HG03439 (cell line): ENCODE results near the gene SPESP1.
"Not testable (repeated sequence)": the region's sequence is repeated elsewhere in the genome, so short reads cannot be mapped to it uniquely, and the experiment has no call there.

Experiments
- ATAC-seq: cut with Tn5 transposase; IDR thresholded peaks from one replicate; pipeline ENCODE4 v1.9.1; 2021; ENCODE audit warnings: mild to moderate bottlenecking, moderate library complexity; ENCODE audit not compliant: unreplicated experiment

The SPESP1 gene

DNA sequence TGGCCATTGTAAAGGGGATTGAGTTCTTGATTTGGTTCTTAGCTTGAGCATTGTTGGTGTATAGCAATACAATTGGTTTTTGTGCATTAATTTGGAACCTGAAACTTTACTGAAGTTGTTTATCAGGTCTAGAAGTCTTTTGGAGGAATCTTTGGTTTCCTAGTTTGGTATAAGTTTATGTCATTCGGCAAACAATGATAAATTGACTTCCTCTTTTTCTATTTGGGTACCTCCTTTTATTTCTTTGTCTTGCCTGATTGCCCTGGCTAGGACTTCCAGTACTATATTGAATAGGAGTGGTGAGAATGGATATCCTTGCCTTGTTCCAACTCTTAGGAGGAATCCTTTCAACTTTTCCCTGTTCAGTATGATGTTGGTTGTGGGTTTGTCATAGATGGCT is 32.1 kb downstream of the SPESP1 start:
- no peak for ATAC-seq

DNA sequence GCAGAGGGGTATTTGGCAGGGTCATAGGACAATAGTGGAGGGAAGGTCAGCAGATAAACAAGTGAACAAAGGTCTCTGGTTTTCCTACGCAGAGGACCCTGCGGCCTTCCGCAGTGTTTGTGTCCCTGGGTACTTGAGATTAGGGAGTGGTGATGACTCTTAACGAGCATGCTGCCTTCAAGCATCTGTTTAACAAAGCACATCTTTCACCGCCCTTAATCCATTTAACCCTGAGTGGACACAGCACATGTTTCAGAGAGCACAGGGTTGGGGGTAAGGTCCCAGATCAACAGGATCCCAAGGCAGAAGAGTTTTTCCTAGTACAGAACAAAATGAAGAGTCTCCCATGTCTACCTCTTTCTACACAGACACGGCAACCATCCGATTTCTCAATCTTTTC is 33.4 kb downstream of the SPESP1 start:
- ATAC-seq = not testable (repeated sequence)

DNA sequence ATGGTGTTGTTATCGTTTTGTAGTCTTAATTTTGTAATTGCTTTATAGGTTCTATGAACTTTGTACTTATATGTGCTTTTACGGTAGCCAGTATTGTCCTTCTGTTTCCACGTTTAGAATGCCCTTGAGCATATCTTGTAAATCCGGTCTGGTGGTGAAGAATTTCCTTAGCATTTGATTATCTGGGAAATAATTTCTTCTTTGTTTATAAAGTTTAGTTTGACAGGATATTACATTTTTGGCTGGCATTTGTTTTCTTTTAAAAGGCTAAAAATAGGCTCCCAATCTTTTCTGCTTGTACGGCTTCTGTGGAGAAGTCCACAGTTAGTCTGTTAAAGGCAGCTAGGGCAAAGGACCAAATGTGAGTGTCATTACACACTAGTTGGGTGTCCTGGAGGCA is 36.7 kb downstream of the SPESP1 start:
- no peak for ATAC-seq

DNA sequence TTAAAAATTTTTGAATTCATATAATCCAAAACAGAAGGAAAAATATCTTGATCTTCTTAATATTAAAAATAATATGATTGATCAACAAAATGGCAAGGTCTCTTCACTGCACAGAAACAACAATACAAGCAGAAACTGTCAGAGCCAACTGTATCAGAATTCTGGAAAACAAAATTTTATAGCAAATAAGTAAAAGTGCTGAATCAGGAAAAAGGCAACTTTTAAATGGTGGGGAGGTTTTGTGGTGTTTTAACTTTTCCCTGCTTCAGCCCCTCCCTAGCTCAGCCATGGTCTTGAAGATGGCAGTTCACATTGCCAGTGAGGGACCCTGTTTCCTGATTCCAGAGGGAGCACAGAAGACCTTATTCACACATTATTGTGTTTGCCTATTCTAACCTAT is 37.6 kb downstream of the SPESP1 start:
- no peak for ATAC-seq

DNA sequence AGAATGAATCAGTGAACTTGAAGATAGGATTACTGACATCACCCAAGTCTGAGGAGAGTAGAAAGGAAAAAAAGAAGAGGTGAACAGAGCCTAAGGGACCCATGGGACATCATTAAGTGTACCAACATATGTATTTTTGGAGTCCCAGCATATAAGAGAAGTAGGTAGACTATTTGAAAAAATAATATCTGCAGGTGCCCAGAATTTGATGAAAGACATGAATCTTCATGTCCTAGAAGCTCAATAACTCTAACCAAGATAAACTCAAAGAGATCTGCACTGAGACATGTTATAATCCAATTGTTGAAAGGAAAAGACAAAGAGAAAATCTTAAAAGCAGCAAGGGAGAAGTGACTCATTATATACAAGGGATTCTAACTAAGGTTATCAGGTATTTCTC is 39.0 kb downstream of the SPESP1 start:
- no peak for ATAC-seq

DNA sequence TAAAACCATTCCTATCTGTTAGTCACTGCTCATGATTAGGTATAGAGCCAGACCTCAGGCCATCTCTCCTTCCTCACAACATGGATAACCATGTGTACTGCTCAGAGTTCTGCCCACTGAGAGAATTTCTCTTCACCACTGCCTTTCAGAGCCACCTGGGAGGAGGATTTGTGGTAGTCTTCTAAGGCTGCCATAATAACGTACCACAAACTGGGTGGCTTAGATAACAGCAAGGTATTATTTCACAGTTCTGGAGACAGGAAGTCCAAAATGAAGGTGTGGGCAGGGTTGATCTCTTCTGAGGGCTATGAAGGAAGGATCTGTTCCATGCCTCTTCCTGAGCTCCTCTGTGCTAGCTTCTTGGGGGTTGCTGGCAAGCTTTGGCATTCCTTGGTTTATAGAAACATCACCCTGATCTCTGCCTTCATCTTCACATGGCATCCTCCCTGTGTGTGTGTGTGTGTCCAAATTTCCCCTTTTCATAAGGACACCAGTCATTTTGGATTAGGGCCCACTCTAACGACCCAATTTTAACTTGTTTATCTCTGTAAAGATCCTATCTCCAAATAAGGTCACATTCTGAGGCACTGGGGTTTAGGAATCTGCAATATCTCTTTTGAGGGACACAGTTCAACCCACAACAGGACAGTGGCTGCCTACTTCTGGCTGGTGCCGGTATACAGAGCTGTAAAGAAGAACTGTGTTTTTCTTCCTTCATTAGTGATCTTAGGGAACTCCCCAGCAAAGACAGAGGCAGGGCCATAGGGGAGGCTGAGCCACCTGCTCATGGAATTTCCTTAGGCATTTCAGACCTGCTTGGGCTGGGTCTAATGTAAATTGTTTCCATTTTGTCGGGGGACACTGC is 42.1 kb downstream of the SPESP1 start:
- ATAC-seq = no peak

DNA sequence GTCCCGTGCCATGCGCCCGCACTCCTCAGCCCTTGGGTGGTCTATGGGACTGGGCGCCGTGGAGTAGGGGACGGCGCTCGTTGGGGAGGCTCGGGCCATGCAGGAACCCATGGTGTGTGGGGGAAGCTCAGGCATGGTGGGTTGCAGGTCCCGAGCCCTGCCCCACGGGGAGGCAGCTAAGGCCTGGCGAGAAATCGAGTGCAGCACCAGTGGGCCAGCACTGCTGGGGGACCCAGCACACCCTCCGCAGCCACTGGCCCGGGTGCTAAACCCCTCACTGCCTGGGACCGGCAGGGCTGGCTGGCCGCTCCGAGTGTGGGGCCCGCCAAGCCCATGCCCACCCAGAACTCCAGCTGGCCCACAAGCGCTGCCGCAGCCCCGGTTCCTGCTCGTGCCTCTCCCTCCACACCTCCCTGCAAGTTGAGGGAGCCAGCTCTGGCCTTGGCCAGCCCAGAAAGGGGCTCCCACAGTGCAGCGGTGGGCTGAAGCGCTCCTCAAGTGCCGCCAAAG is 45.4 kb downstream of the SPESP1 start:
- ATAC-seq = not testable (repeated sequence)

DNA sequence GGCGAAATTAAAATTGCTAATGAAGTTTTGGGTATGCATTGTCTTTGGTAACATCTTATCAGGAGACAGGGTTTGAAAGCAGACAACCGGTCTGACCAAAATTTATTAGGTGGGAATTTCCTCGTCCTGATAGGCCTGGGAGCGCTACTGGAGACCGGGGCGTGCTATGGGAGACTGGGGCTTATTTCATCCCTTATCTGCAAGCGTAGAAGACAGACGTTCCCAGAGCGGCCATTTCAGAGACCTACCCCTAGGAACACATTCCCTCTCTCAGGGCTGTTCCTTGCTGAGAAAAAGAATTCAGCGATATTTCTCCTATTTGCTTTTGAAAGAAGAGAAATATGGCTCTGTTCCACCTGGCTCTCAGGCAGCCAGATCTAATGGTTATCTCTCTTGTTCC is 47.1 kb downstream of the SPESP1 start:
- ATAC-seq = not testable (repeated sequence)

DNA sequence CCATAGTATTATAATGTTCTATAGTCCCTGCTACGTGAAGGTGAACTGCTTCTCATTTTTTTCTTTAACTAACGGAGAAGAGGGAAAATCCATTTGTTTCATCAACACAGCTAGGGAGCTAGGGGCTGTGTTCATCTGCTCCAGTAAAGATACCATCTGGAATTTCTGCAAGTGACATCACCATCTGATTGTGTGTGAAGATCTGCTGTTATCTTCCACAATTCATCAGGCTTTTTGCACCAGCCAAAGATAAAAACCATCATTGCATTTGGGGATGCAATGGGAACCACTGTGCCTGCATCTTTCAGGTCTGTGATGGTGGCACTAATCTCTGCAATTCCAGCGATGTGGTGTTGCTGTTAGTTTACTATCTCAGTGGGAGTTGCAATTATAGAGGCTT is 48.7 kb downstream of the SPESP1 start:
- ATAC-seq = no peak

DNA sequence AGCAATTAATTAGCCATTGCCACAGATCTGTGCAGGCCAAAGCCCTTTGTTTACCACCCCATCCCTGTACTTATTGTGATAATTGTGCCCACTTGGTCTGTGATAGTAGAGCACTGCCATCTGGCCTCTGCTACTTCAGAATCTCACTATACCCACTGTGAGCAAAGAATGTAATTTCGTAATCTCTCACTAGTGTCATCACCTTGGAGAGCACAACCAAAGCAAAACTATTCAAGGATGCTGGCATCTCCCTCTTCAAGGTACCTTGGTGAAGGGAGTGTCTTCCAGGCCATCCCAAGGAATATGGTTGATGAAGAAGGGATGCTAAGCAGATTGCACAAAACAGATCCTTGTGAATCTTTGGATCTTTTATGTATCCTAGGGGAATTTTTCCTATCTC is 49.5 kb downstream of the SPESP1 start:
- no peak for ATAC-seq

DNA sequence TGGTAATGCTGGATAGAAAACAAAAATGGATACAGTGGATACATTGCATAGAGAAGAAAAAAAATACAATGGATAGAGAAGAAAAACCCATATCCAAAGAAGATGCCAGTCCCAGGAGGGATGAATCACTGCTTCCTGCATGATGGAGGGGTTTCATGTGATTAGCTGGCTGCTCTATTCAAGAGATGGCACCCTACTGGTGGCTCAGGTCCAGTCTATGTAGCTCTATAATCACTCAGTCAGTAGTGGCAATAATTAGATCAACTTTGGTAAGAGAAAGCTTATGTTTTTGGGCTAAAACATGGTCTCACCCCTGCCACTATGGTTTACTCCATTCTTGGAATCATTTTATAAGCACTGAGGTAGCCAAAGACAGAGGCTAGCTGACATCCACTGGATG is 50.5 kb downstream of the SPESP1 start:
- no peak for ATAC-seq

DNA sequence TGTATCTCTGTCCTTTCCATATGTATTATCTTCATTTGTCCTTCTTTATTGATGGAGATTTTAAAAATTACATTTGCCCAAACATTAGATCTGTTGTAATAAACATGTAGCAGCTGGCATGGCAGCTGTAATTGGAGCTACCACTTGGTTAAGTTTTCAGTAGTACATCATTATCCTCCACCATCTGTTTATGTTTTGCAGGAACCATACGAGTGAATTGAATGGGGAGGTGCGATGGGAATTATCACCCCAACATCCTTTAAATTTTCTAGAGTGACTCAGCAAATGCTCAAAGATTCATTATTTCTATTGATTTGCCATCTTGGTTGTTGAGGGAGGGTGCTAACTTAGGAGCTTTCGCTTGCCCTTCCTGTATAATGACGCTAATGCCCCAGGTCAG is 51.6 kb downstream of the SPESP1 start:
- no peak for ATAC-seq

DNA sequence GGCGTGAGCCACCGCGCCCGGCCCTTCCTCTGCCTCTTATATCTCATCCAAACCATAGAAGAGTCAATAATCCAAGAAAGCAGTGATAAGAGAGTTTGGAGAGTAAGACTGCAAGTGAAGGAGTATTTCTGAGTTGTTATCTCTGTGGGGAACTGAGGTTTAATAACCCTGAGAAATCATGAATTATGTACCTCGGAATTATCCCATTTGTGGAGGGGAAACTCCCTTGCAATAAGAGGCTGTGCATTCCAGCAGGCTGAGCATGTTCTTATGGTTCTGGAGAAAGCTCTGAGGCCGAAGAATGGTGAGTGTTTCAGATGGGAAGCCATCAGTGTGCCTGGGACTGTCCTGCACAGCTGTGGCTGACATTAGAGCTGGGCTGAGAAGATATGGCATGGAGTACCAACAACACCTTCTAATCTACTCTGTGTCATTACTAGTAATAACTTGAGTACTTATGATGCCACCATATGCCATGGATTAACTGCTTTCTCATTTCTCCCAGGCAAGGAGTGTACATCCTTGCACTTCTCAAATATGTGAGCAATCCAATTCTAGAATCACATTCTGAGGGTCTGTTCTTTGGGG is 52.7 kb downstream of the SPESP1 start:
- ATAC-seq = no peak

DNA sequence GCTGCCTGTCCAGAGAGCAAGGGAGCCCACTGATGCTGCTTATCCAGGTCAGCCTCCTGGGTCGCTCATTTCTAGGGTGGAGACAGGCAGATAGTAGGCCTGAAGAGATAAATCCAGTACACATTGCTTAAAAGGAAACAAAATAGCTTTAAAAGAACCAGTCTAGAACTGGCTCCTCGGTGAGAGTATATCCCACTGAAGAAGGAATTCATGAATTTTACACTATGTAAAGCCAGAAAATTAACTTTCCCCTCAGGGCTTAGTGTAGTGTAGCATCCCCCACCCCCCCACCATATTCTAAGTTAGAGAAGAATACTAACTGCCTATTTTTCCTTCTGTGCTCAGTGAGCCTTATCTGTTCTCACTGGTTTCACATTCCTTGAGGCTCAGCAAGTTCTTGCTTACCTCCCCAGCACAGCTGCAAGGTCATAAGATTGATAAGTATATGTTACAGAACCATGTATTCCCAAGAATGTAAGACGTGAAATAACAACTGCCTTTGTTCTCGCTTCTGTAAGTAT is 53.7 kb downstream of the SPESP1 start:
- no peak for ATAC-seq

DNA sequence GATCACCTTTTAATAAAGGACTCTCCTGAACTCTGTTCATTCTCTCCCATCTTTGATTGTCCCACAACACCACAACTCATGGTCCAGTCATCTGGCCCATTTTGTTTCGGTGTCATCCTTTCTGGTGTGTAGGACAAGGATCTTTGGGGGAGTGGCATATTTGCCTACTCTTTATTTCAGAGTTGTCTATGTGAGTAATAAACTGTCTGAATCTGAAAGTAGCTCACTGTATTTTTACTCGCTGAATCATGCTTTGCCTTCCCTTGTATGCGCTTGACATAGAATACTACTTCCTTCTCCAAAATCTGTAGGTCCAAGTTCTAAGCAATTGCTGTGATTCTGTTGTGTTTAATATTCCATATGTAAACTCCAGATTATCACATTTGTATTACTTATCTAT is 54.3 kb downstream of the SPESP1 start:
- no peak for ATAC-seq

DNA sequence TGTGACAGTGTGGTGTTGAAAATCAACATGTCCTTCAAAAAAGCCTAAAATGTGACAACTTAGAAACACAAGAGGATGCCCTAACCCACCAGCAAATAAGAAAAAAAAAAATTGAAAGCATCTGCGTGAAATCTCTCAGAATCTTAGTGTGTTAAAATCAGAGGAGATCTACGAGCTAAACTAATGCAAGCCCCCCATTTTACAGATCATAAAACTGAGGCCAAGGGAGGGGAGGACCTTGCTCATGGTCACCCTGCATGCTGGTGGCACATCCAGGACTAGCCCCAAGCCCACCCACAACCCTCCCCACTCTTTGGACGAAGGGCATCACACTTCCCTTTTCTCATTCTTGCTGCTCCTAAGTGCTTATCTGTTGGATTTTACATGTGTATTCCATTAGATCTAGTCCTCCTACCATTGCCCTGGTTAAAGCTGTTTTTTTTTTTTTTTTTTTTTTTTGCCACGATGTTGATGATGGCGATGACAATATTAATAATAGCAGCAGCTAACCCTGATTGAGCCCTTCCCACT is 55.1 kb downstream of the SPESP1 start:
- ATAC-seq = no peak

DNA sequence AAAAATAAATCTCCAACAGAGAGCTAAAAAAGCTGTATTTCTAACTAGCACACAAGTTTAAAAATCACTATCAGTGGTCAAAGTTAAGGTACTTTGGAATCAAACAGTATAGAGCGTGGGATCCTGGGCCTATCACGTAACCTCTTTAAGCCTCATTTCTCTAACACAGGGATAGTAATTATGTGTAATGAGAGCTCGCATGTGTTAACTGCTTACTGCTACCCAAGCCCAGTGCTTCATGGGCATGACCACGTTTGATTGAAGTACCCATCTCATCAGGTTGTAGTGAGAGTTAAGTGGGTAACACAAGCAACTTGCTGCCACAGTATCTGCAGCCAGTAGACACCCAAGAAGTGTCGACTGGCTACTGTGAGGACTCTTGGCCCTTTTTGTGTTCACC is 56.0 kb downstream of the SPESP1 start:
- no peak for ATAC-seq

DNA sequence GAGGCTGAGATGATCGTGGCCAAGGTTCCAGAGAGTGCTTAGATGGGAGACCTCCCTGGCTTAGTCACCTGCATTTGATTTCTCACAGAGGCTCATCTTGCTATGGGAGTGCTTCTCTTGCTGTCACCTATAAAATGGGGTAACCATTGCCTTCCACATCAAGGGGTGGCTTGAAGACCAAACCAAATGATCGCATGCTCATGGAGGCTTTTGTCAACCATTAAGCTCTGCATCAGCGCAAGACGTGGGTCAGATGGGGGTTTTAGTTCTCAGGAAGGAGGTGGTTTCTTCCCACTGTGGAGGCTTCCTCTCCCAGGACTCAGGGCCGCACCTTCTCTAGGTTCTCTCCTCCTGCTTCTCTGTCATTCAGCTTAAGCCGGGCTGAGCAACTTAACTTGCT is 56.8 kb downstream of the SPESP1 start:
- no peak for ATAC-seq

DNA sequence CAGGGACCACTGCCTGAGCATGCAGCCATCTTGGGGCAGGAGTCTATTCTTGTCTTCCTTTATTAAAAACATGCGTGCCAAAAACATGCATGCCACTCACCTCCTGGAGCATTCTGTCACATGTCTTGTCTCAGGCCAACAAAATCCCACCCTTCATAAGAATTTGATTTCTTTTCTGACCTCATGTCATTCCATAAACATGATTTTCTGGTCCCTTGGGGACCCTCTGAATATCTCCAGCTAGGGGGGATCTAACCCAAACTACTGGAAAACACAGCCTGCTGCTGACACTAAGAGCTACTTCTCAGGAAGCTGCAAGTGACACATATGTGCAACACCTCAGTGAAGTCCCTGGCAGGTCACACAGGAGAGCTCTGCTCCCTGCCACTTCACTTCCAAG is 57.4 kb downstream of the SPESP1 start:
- no peak for ATAC-seq

DNA sequence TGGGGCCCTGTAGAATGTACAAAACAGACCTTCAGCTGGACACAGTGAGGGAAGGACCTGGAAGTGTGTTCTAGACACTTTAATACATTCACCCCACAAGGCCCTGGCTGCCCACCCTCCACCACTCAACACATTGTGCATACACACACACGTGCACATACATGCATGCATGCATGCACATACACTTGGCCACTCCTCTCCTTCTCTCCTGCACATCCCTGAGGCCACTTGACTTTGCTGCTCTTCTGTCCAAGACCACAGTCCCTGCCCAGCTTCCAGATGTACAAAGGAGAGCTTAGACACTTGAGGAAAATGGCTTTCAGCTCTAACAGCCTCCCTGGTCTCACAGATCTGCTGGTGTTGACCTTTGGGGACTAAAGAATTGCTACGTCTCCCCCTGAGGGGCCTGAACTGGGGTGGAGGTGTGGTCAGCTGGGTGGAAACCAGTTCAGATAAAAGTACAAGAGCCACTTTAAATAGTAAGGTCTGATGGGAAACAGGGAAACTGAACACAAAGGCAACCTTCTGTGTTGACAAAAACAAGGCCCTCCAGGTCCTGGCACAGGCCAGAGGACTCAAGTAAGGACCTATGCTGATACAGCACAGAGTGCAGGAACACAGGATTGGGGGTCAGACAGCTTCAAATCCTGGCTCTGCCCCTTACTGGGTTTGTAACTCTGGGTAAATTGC is 59.4 kb downstream of the SPESP1 start:
- ATAC-seq = no peak

DNA sequence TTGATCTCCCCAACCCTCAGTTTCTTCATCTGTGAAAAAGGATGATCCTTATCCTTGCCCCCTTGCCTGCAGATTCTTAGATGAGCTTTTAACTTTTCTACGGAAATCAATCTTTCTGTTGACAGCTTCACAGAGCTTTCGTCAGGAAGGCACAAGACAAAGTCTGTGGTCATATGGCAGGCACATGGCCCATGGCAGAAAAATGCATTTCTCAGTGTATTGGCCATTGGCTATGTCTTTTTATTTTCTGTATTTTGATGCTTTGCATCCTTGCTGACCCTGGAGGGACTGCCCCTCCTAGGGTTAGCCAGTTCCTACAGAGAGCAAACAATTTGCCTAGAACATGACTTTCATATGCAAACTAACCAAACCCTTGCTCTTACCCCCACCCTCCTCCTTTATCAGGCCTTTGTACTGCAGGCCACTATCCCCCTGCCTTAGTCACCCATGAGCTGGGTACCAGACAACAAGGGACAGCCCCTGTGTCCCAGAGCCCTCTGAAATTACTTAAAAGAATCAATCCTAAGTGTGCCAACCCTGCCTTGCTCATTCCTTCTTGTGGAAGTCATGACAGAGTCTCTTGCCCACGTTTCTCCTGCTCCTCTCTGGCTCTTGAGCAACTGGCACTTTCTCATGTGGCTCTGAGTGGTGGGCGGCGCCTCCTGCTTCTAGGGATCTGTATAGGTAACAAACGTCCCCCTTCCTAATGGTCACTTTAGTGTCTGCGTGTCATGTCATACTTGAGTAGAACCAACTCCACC is 60.1 kb downstream of the SPESP1 start:
- ATAC-seq = no peak
